Ureter (tissue), 1 donor: ENCODE results near the gene TMEM198. TPM values are rescaled to one million over a fixed set of nuclear protein-coding genes. Genes with fewer than 3 reads are reported as not detected.
A peak's percentile ranks its signal among the peaks of the same experiment; 100 is the strongest.

Experiments
- DNase-seq: peaks from one replicate; pipeline ENCODE4 v3.0.0-alpha.2; 2020; ENCODE audit warnings: low spot score
- total RNA-seq: library from RNA; stranded (reverse); gene quantifications from one replicate; pipeline ENCODE4 v1.2.4, GENCODE V29; 2023
- donor health status: DM: yes; HTN: yes; CAD: no.

The TMEM198 gene
- total RNA-seq, 1 donor from 2014 or later, result 6.0 TPM

- DNase-seq, result no peak
Observed at GRCh38 chr2:219561179-219562048, 17.6 kb downstream of the TMEM198 start.

- peak; percentile 36 for DNase-seq
Observed at GRCh38 chr2:219562049-219563020, 18.5 kb downstream of the TMEM198 start.

- DNase-seq, result peak; percentile 36
Observed at GRCh38 chr2:219563271-219563928, 19.6 kb downstream of the TMEM198 start.

- DNase-seq, result no peak
Observed at GRCh38 chr2:219565130-219566080, 21.6 kb downstream of the TMEM198 start.

- DNase-seq, result no peak
Observed at GRCh38 chr2:219566640-219567039, 22.8 kb downstream of the TMEM198 start.

- no peak for DNase-seq
Observed at GRCh38 chr2:219567131-219567530, 23.3 kb downstream of the TMEM198 start.

GRCh38 chr2:219567791-219568361 lies 24.0 kb downstream of the TMEM198 start:
- no peak for DNase-seq

- DNase-seq, result no peak
Observed at GRCh38 chr2:219569041-219569440, 25.2 kb downstream of the TMEM198 start.

- DNase-seq, result no peak
Observed at GRCh38 chr2:219569635-219570034, 25.8 kb downstream of the TMEM198 start.

- no peak for DNase-seq
Observed at GRCh38 chr2:219570194-219570923, 26.5 kb downstream of the TMEM198 start.

- no peak for DNase-seq
Observed at GRCh38 chr2:219570924-219571310, 27.1 kb downstream of the TMEM198 start.

GRCh38 chr2:219571311-219572236 lies 27.7 kb downstream of the TMEM198 start, which contains the start of gene OBSL1:
Gene OBSL1, minus strand, starts transcription at chr2:219571539. Its CDS starts 307 bp downstream, at chr2:219571232.
- DNase-seq, result peak; percentile 74

GRCh38 chr2:219572237-219573001 lies 28.6 kb downstream of the TMEM198 start, which contains the start of gene INHA:
Gene INHA, plus strand, starts transcription at chr2:219572310. Its CDS starts 65 bp downstream, at chr2:219572375.
- DNase-seq, result no peak

GRCh38 chr2:219573166-219573565 lies 29.3 kb downstream of the TMEM198 start:
- DNase-seq, result no peak

GRCh38 chr2:219574484-219575311 lies 30.9 kb downstream of the TMEM198 start:
- no peak for DNase-seq
